Measurements from ENCODE around the gene UBAP2L. TPM values are rescaled to one million over a fixed set of nuclear protein-coding genes. Genes with fewer than 3 reads are reported as not detected.

UBAP2L gene
- total and polyA plus RNA-seq, 2 donors (not counting 1 experiment from before 2014, with no cell fraction given), result 51.9 to 180 TPM

DNA sequence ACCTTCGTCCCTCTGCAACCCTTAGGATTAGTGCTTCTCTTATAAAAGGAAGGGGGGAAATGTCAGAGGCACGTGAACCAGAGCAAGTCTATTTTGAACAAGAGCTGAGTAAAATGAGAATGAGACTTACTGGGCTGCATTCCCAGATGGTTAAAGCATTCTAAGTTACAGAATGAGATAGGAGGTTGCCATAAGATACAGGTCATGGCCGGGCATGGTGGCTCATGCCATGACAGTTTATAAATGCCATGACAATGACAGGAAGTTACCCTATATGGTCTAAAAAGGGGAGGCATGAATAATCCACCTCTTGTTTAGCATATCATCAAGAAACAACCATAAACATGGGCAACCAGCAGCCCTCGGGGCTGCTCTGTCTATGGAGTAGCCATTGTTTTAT is 97.6 kb downstream of the UBAP2L start:
- H3K4me1 ChIP-seq (ENCODE audit: control insufficient read depth, extremely low read depth, insufficient read depth, low read length), result no peaks in the 10 kb centered on the region
- no peak for DNase-seq (ENCODE audit: low read depth in 2 of 2)
- H3K9me3 ChIP-seq (ENCODE audit: control insufficient read depth, insufficient read depth, low read depth, low read length), result no peaks in the 10 kb centered on the region
- TF ChIP-seq EZH2 (IDR thresholded peaks at IDR 0.05; ENCODE audit: low read length, missing control alignments) (no peak), CTCF (conservative IDR thresholded peaks at IDR 0.05 in 1 of 2, IDR thresholded peaks at IDR 0.05 in 1 of 2; ENCODE audit: low read depth in 1 of 2, low read length in 2 of 2) (no peak)
- no peak overlapping the region for H3K9ac ChIP-seq (ENCODE audit: insufficient read depth, low read length)
- no peak overlapping the region for H2AFZ ChIP-seq (ENCODE audit: low read length)
- H3K27me3 ChIP-seq (ENCODE audit: control insufficient read depth, insufficient read depth, low read length), result peaks cover 7% of the 10 kb centered on the region
- no peaks in the 10 kb centered on the region for H3K36me3 ChIP-seq (ENCODE audit: control insufficient read depth, insufficient read depth, low read length)
- H3K79me2 ChIP-seq (ENCODE audit: control insufficient read depth, insufficient read depth, low read length), result no peaks in the 10 kb centered on the region
- no peaks in the 10 kb centered on the region for H4K20me1 ChIP-seq (ENCODE audit: control insufficient read depth, extremely low read depth, insufficient read depth, low read length)
- no peak overlapping the region for H3K4me3 ChIP-seq (replicated peaks in 1 of 4; ENCODE audit: control extremely low read depth in 1 of 4, insufficient read depth in 1 of 4, low read depth in 3 of 4, low read length in 4 of 4)
- no peak overlapping the region for H3K27ac ChIP-seq (ENCODE audit: insufficient read depth, low read length)
- no peak overlapping the region for H3K4me2 ChIP-seq (ENCODE audit: extremely low read depth, insufficient read depth, low read length)

Other genes starting within 250 kb of the UBAP2L start
- gene JTB, start 243.3 kb upstream of the UBAP2L start, total RNA-seq, result 98.9 and 131 TPM in 2 replicates
- 102 and 123 TPM in 2 replicates for gene JTB, start 243.3 kb upstream of the UBAP2L start, polyA plus RNA-seq
- gene RAB13, start 234.6 kb upstream of the UBAP2L start, total RNA-seq, result 82.7 and 86.2 TPM in 2 replicates
- 126 and 133 TPM in 2 replicates for gene RAB13, start 234.6 kb upstream of the UBAP2L start, polyA plus RNA-seq
- 2,666 and 2,883 TPM in 2 replicates for gene RPS27, start 230.2 kb upstream of the UBAP2L start, total RNA-seq
- 2,477 and 3,291 TPM in 2 replicates for gene RPS27, start 230.2 kb upstream of the UBAP2L start, polyA plus RNA-seq
- gene NUP210L, start 65.9 kb upstream of the UBAP2L start, total RNA-seq, result under 0.01 and 0.17 TPM in 2 replicates
- gene NUP210L, start 65.9 kb upstream of the UBAP2L start, polyA plus RNA-seq, result 0.01 and 0.08 TPM in 2 replicates
- 135 and 215 TPM in 2 replicates for gene TPM3, start 28.9 kb upstream of the UBAP2L start, total RNA-seq
- 842 and 1,032 TPM in 2 replicates for gene TPM3, start 28.9 kb upstream of the UBAP2L start, polyA plus RNA-seq
- not detected in 2 replicates for gene CFAP141, start 14.6 kb upstream of the UBAP2L start, total RNA-seq
- gene CFAP141, start 14.6 kb upstream of the UBAP2L start, polyA plus RNA-seq, result not detected in 2 replicates
- 127 and 152 TPM in 2 replicates for gene HAX1, start 51.7 kb downstream of the UBAP2L start, total RNA-seq
- 89.9 and 97.9 TPM in 2 replicates for gene HAX1, start 51.7 kb downstream of the UBAP2L start, polyA plus RNA-seq
- gene AQP10, start 100.1 kb downstream of the UBAP2L start, total RNA-seq, result not detected in 2 replicates
- not detected in 2 replicates for gene AQP10, start 100.1 kb downstream of the UBAP2L start, polyA plus RNA-seq
- 177 and 205 TPM in 2 replicates for gene ATP8B2, start 104.6 kb downstream of the UBAP2L start, total RNA-seq
- gene ATP8B2, start 104.6 kb downstream of the UBAP2L start, polyA plus RNA-seq, result 96.7 and 101 TPM in 2 replicates
- 12.8 and 21.0 TPM in 2 replicates for gene IL6R, start 184.4 kb downstream of the UBAP2L start, total RNA-seq
- 14.5 and 22.7 TPM in 2 replicates for gene IL6R, start 184.4 kb downstream of the UBAP2L start, polyA plus RNA-seq